OCI-LY7 (cell line): Measurements from ENCODE around the gene ABCB8.

Source experiments
- EZH2phosphoT487 ChIP-seq: fragments of 200-600 bp; sonication (generic); IDR thresholded peaks from 2 replicates; pipeline ENCODE4 v1.6.1; 2018; ENCODE audit warnings: low read depth, borderline replicate concordance, mild to moderate bottlenecking, mixed run types, antibody characterized with exemption, low read length, moderate library complexity, mixed read lengths
- TF ChIP-seq, protein P1 (sequence below): fragments of 200-600 bp; sonication (generic); conservative IDR thresholded peaks from 2 replicates; pipeline ENCODE4 v1.5.1; 2014; ENCODE audit warnings: mild to moderate bottlenecking, antibody characterized with exemption, low read length, moderate library complexity, mixed read lengths

DNA sequence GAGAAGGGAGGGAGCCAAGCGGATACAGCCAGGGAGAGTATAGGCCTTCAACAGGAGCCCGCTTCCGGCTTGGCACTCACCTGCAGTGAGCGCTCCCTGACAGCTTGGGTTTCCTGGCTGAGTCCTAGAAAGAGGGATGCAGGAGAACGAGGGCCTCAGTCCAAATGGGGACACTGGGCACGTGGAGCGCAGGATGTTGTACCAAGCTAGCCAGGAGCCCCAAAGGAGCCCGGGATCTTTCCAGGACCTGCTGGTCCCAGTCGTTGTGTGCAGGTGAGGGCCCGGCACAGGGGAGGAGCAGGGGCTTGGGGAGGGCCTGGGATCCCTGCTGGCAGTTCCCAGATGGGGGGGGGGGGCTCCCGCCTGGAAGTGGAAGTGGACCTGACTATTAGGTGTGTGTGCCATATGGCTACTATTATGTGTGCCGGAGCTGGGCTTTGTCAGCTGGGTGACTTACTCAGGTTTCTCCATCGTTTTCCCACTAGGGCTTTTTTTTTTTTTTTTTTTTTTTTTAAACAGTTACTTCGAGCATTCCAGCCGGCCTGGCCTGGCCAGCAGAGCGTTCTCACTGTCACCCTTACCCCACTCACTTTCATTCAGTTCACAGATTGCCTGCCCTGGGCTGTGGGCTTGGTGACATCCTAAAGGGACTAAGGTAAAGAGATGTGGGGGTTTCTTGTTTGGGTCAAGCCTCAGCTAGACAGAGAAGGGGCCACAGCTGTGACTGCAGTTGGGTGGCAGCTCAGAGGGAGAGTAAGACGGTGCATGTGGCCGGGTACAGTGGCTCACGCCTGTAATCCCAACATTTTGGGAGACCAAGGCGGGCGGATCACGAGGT, 61.9 kb downstream of the ABCB8 start:
- TF ChIP-seq, protein P1, sequence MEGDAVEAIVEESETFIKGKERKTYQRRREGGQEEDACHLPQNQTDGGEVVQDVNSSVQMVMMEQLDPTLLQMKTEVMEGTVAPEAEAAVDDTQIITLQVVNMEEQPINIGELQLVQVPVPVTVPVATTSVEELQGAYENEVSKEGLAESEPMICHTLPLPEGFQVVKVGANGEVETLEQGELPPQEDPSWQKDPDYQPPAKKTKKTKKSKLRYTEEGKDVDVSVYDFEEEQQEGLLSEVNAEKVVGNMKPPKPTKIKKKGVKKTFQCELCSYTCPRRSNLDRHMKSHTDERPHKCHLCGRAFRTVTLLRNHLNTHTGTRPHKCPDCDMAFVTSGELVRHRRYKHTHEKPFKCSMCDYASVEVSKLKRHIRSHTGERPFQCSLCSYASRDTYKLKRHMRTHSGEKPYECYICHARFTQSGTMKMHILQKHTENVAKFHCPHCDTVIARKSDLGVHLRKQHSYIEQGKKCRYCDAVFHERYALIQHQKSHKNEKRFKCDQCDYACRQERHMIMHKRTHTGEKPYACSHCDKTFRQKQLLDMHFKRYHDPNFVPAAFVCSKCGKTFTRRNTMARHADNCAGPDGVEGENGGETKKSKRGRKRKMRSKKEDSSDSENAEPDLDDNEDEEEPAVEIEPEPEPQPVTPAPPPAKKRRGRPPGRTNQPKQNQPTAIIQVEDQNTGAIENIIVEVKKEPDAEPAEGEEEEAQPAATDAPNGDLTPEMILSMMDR: no peak
- TF ChIP-seq EZH2phosphoT487: no peak
